SK-N-SH (cell line): Measurements from ENCODE around the gene CEP170.

ENCODE experiments used
- CHD2 ChIP-seq: fragments of 150-350 bp; IDR thresholded peaks from 2 replicates; pipeline ENCODE4 v1.6.1; 2018; ENCODE audit warnings: low read length; ENCODE audit not compliant: partially characterized antibody
- CTCF ChIP-seq: fragments of 200-600 bp; sonication (generic); IDR thresholded peaks from 2 replicates; pipeline ENCODE4 v1.6.1; 2017; ENCODE audit warnings: antibody characterized with exemption, mild to moderate bottlenecking, moderate library complexity
- EP300 ChIP-seq, 2 experiments: IDR thresholded peaks; 2 replicates each; pipeline versions ENCODE4 v1.4.0 to v1.6.1; 2012; ENCODE audit warnings: borderline replicate concordance in 1 of 2, low read depth in 1 of 2, low read length in 1 of 2
- MAX ChIP-seq: IDR thresholded peaks from 2 replicates; pipeline ENCODE4 v1.4.0; 2012; ENCODE audit warnings: low read depth
- POLR2AphosphoS5 ChIP-seq: IDR thresholded peaks from 2 replicates; pipeline ENCODE4 v1.6.1; 2012; ENCODE audit warnings: low read depth, low read length
- REST ChIP-seq: IDR thresholded peaks from 2 replicates; pipeline ENCODE4 v1.6.1; 2012; ENCODE audit warnings: mild to moderate bottlenecking, low read depth, low read length, moderate library complexity
- RXRA ChIP-seq: IDR thresholded peaks from 2 replicates; pipeline ENCODE4 v1.4.0; 2012; ENCODE audit warnings: low read depth, mild to moderate bottlenecking, borderline replicate concordance
- TAF1 ChIP-seq: IDR thresholded peaks from 2 replicates; pipeline ENCODE4 v1.6.1; 2012; ENCODE audit warnings: low read depth, mild to moderate bottlenecking, low read length, moderate library complexity, borderline replicate concordance
- YY1 ChIP-seq: IDR thresholded peaks from 2 replicates; pipeline ENCODE4 v1.4.0; 2012; ENCODE audit warnings: low read depth, mild to moderate bottlenecking

GRCh38 chr1:243247901-243248300 lies 7.2 kb downstream of the CEP170 start:
- TF ChIP-seq CTCF (no peak), POLR2AphosphoS5 (no peak), TAF1 (no peak), CHD2 (no peak), YY1 (no peak), MAX (no peak), EP300 (IDR thresholded peaks at IDR 0.05; ENCODE audit: borderline replicate concordance in 1 of 2, low read depth in 1 of 2, low read length in 1 of 2) (no peak), RXRA (no peak), REST (no peak)
